22Rv1 (cell line): ENCODE results near the gene PTPN3.
"Not testable (repeated sequence)": the region's sequence is repeated elsewhere in the genome, so short reads cannot be mapped to it uniquely, and the experiment has no call there.

Experiments
- CTCF ChIP-seq: fragments of 450-650 bp; IDR thresholded peaks from 2 replicates; pipeline ENCODE4 v1.5.1; 2017; ENCODE audit warnings: mild to moderate bottlenecking
- ZFX ChIP-seq: fragments of 450-650 bp; IDR thresholded peaks from 2 replicates; pipeline ENCODE4 v1.6.1; 2017; ENCODE audit warnings: antibody characterized with exemption, borderline replicate concordance

GRCh38 chr9:109340979-109341378 is 157.1 kb downstream of the PTPN3 start:
- TF ChIP-seq CTCF, ZFX: not testable (repeated sequence)
